HG02970 (cell line): ENCODE measurements around the gene SNAP23.

Experiments used
- ATAC-seq: cut with Tn5 transposase; IDR thresholded peaks from one replicate; pipeline ENCODE4 v1.9.1; 2021; ENCODE audit warnings: mild to moderate bottlenecking, moderate library complexity, moderate number of reproducible peaks; ENCODE audit not compliant: unreplicated experiment, low FRiP score

The SNAP23 gene

GRCh38 chr15:42495361-42496212, at the start of gene SNAP23:
Gene SNAP23, plus strand, starts transcription at chr15:42495634. Its CDS starts 16,213 bp downstream, at chr15:42511847.
- peak; percentile 67 for ATAC-seq

- no peak for ATAC-seq
These were observed 47.8 kb upstream of the SNAP23 start for GRCh38 chr15:42447599-42447998.

- no peak for ATAC-seq
These were observed 47.2 kb upstream of the SNAP23 start for GRCh38 chr15:42448281-42448680.

- ATAC-seq = no peak
These were observed 45.5 kb upstream of the SNAP23 start for GRCh38 chr15:42449770-42450424.

- ATAC-seq = no peak
These were observed 45.0 kb upstream of the SNAP23 start for GRCh38 chr15:42450425-42450790.

- no peak for ATAC-seq
These were observed 41.6 kb upstream of the SNAP23 start for GRCh38 chr15:42453826-42454225.

- no peak for ATAC-seq
These were observed 38.9 kb upstream of the SNAP23 start for GRCh38 chr15:42456531-42456930.

GRCh38 chr15:42456971-42457370, 38.5 kb upstream of the SNAP23 start:
- ATAC-seq = no peak

- ATAC-seq = no peak
These were observed 37.7 kb upstream of the SNAP23 start for GRCh38 chr15:42457445-42458442.

GRCh38 chr15:42461261-42461660, 34.2 kb upstream of the SNAP23 start:
- no peak for ATAC-seq

GRCh38 chr15:42465520-42466259, 29.7 kb upstream of the SNAP23 start:
- ATAC-seq = no peak

GRCh38 chr15:42471002-42471401, 24.4 kb upstream of the SNAP23 start:
- no peak for ATAC-seq

GRCh38 chr15:42474827-42475226, 20.6 kb upstream of the SNAP23 start:
- no peak for ATAC-seq

- no peak for ATAC-seq
These were observed 12.7 kb upstream of the SNAP23 start for GRCh38 chr15:42482701-42483100.

GRCh38 chr15:42483677-42484076, 11.8 kb upstream of the SNAP23 start:
- no peak for ATAC-seq

GRCh38 chr15:42490291-42490670, 5.2 kb upstream of the SNAP23 start:
- ATAC-seq = no peak

GRCh38 chr15:42490671-42491538, 4.5 kb upstream of the SNAP23 start, which contains the start of gene ZNF106:
Gene ZNF106, minus strand, starts transcription at chr15:42491141. Its CDS starts 18,852 bp downstream, at chr15:42472289.
- ATAC-seq = peak; percentile 61

- ATAC-seq = no peak
These were observed 3.8 kb upstream of the SNAP23 start for GRCh38 chr15:42491539-42492225.
